ENCODE results near the gene KRT81.

- no peak for TF ChIP-seq FOS (IDR thresholded peaks at IDR 0.05; ENCODE audit: low read depth, low read length)
- no peak for TF ChIP-seq CTCF (conservative IDR thresholded peaks at IDR 0.05; ENCODE audit: low read depth, low read length)
- no peak for TF ChIP-seq SMC3 (IDR thresholded peaks at IDR 0.05; ENCODE audit: low read depth, low read length)
Measured at GRCh38 chr12:52263761-52264434, 27.4 kb downstream of the KRT81 start.

Data from IMR-90 (cell line).